ENCODE results near the gene RNU6-7. TPM values are rescaled to one million over a fixed set of nuclear protein-coding genes. Genes with fewer than 3 reads are reported as not detected.

Gene RNU6-7
- total and polyA plus RNA-seq, 2 of the 13 experiments (the other 11 are each of a cell fraction or from before 2014, with no cell fraction given) = under 0.01 TPM; not detected in 1

DNA sequence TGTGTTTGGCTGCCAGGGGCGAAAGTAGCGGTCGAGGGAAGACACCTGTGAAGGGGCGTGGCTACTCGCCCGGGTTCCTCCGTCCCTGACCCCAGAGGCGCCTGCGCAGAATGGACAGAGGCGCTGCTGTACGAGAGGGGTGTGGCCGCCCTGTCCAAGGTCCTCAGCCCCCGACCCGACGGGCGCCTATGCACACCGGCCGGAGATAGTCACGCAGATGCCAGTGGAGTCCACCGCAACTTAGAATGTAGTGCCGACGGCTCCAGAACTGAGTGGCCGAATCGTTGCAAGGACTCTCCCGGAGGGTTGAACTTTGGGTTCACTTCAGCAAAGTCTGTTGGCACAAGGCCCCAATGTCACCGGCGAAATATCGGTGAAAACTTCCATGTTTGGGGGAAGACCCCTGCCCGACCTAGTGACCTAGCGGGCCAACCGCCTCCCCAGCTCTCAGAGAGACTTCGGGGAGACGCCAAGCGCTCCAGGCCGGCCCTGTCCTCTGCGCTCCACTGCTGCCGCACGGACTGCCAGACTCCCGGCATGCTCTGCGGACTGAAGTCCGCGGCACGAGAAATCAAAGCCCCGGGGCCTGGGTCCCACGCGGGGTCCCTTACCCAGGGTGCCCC, 541 bp upstream of the RNU6-7 start (continued):
- TF ChIP-seq ZNF335 (CRISPR knock-in tag; IDR thresholded peaks at IDR 0.05) = peak; percentile 87
- peak; percentile 90 for TF ChIP-seq CBX5 (CRISPR knock-in tag; IDR thresholded peaks at IDR 0.05; ENCODE audit: borderline replicate concordance)
- TF ChIP-seq, protein P1, sequence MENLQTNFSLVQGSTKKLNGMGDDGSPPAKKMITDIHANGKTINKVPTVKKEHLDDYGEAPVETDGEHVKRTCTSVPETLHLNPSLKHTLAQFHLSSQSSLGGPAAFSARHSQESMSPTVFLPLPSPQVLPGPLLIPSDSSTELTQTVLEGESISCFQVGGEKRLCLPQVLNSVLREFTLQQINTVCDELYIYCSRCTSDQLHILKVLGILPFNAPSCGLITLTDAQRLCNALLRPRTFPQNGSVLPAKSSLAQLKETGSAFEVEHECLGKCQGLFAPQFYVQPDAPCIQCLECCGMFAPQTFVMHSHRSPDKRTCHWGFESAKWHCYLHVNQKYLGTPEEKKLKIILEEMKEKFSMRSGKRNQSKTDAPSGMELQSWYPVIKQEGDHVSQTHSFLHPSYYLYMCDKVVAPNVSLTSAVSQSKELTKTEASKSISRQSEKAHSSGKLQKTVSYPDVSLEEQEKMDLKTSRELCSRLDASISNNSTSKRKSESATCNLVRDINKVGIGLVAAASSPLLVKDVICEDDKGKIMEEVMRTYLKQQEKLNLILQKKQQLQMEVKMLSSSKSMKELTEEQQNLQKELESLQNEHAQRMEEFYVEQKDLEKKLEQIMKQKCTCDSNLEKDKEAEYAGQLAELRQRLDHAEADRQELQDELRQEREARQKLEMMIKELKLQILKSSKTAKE (CRISPR knock-in tag; IDR thresholded peaks at IDR 0.05; ENCODE audit: borderline replicate concordance) = peak; percentile 89; the same call in 1 of the 2 replicates
- TF ChIP-seq, protein P2, sequence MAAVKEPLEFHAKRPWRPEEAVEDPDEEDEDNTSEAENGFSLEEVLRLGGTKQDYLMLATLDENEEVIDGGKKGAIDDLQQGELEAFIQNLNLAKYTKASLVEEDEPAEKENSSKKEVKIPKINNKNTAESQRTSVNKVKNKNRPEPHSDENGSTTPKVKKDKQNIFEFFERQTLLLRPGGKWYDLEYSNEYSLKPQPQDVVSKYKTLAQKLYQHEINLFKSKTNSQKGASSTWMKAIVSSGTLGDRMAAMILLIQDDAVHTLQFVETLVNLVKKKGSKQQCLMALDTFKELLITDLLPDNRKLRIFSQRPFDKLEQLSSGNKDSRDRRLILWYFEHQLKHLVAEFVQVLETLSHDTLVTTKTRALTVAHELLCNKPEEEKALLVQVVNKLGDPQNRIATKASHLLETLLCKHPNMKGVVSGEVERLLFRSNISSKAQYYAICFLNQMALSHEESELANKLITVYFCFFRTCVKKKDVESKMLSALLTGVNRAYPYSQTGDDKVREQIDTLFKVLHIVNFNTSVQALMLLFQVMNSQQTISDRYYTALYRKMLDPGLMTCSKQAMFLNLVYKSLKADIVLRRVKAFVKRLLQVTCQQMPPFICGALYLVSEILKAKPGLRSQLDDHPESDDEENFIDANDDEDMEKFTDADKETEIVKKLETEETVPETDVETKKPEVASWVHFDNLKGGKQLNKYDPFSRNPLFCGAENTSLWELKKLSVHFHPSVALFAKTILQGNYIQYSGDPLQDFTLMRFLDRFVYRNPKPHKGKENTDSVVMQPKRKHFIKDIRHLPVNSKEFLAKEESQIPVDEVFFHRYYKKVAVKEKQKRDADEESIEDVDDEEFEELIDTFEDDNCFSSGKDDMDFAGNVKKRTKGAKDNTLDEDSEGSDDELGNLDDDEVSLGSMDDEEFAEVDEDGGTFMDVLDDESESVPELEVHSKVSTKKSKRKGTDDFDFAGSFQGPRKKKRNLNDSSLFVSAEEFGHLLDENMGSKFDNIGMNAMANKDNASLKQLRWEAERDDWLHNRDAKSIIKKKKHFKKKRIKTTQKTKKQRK (IDR thresholded peaks at IDR 0.05; ENCODE audit: low read length) = no peak
- TF ChIP-seq ZNF333 (CRISPR knock-in tag; IDR thresholded peaks at IDR 0.05; ENCODE audit: borderline replicate concordance) = peak; percentile 99
- TF ChIP-seq PAF1 (CRISPR knock-in tag; IDR thresholded peaks at IDR 0.05) = no peak
- TF ChIP-seq ZBTB26 (CRISPR knock-in tag; IDR thresholded peaks at IDR 0.05; ENCODE audit: borderline replicate concordance) = peak; percentile 93; the same call in 1 of the 2 replicates
- peak; percentile 83 for TF ChIP-seq NCOA2 (CRISPR knock-in tag; IDR thresholded peaks at IDR 0.05)
- peak; percentile 96 to 100 for TF ChIP-seq HMGXB4 (CRISPR knock-in tag; IDR thresholded peaks at IDR 0.05; ENCODE audit: borderline replicate concordance in 1 of 2, low read depth in 1 of 2)
- TF ChIP-seq FOSL1 (CRISPR knock-in tag; IDR thresholded peaks at IDR 0.05; ENCODE audit: borderline replicate concordance) = no peak
- peak; percentile 78 for TF ChIP-seq POGZ (CRISPR knock-in tag; IDR thresholded peaks at IDR 0.05)
- TF ChIP-seq THAP11 (CRISPR knock-in tag; IDR thresholded peaks at IDR 0.05) = peak; percentile 75
- no peak; the same call in none of the 2 replicates for TF ChIP-seq SETDB1 (CRISPR knock-in tag; IDR thresholded peaks at IDR 0.05; ENCODE audit: borderline replicate concordance)
- TF ChIP-seq NBN (conservative IDR thresholded peaks at IDR 0.05) = no peak
- TF ChIP-seq LCORL (IDR thresholded peaks at IDR 0.05) = no peak
- peak; percentile 93 for TF ChIP-seq LCORL (CRISPR knock-in tag; IDR thresholded peaks at IDR 0.05)
- TF ChIP-seq SKI (IDR thresholded peaks at IDR 0.05; ENCODE audit: partially characterized antibody) = peak; percentile 58
- TF ChIP-seq SP1 (IDR thresholded peaks at IDR 0.05) = no peak
- peak; percentile 88 for TF ChIP-seq SP1 (CRISPR knock-in tag; IDR thresholded peaks at IDR 0.05)
- peak; percentile 97; the same call in 1 of the 2 replicates for TF ChIP-seq ZNF558 (CRISPR knock-in tag; IDR thresholded peaks at IDR 0.05; ENCODE audit: borderline replicate concordance)
- peak; percentile 89 for TF ChIP-seq ZNF792 (CRISPR knock-in tag; IDR thresholded peaks at IDR 0.05)
- peak; percentile 91; the same call in 1 of the 2 replicates for TF ChIP-seq ZNF224 (CRISPR knock-in tag; IDR thresholded peaks at IDR 0.05)
- TF ChIP-seq JDP2 (CRISPR knock-in tag; IDR thresholded peaks at IDR 0.05; ENCODE audit: borderline replicate concordance) = no peak
